ENCODE measurements around the gene CCL21. TPM values are rescaled to one million over a fixed set of nuclear protein-coding genes. Genes with fewer than 3 reads are reported as not detected.

Gene CCL21
- total and polyA plus RNA-seq, 2 of the 4 experiments (the other 2 are of a cell fraction) = not detected

DNA sequence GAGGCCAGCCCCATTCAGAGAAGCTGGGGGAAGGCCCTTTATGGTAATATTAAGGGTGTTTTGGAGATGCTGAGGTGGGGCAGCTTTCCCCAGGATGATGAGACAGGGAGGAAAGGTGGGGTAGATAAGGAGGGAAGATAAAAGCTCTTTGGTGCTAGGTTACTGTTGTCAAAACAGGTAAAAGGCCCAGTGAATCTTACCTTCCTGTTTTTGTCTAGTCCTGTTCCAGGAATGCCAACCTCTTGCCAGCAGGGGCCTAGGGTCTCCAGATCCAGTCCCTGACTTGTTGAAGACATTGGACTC lies 46.7 kb downstream of the CCL21 start:
- H3K4me3 ChIP-seq (ENCODE audit: insufficient read depth, low read depth, low read length) = no peak overlapping the region
- H2BK15ac ChIP-seq (ENCODE audit: low read depth, low read length) = no peak overlapping the region
- no peaks in the 10 kb centered on the region for H3K4me1 ChIP-seq (ENCODE audit: control insufficient read depth, insufficient read depth, low read length)
- H3K27ac ChIP-seq (ENCODE audit: insufficient read depth, low read length) = no peak overlapping the region
- peaks cover 7% of the 10 kb centered on the region for H4K20me1 ChIP-seq (ENCODE audit: insufficient read depth, low read length)
- CTCF ChIA-PET = interaction anchor here (0.6 kb wide), 1 partner anchor 370 kb away, joined by 3 read pairs; no protein-coding TSS in a partner anchor
- H3K18ac ChIP-seq (ENCODE audit: low read depth, low read length) = no peak overlapping the region
- no peak overlapping the region for H3K23ac ChIP-seq (ENCODE audit: low read depth, low read length)
- intact Hi-C loops (cut with micrococcal nuclease) (no loop called here), in situ Hi-C loops (cut with MboI; ENCODE audit: low sequenced_read_pairs) (no loop called here), dilution Hi-C loops (cut with HindIII; ENCODE audit: low sequenced_read_pairs, unreplicated experiment) (no loop called here)
- no peak overlapping the region for H3K4me2 ChIP-seq (ENCODE audit: low read depth, low read length)
- H3K9me1 ChIP-seq (ENCODE audit: insufficient read depth, low read length) = peaks cover 12% of the 10 kb centered on the region
- no peak for DNase-seq
- no peak overlapping the region for H3K4ac ChIP-seq (ENCODE audit: low read depth, low read length)
- no peak overlapping the region for H3K56ac ChIP-seq (ENCODE audit: extremely low read depth, insufficient read depth, low read length)
- no peak overlapping the region for H2BK5ac ChIP-seq (ENCODE audit: low read depth, low read length, poor library complexity, severe bottlenecking)
- H4K8ac ChIP-seq (ENCODE audit: low read depth in 2 of 2, low read length in 2 of 2) = no peak overlapping the region
- POLR2A ChIA-PET (ENCODE audit: unreplicated experiment) = no interaction called here
- H4K5ac ChIP-seq (ENCODE audit: low read depth, low read length) = no peak overlapping the region
- H2BK120ac ChIP-seq (ENCODE audit: low read depth, low read length) = no peak overlapping the region
- no TSS peak for BruUV-seq (replicated peaks)
- H2BK20ac ChIP-seq (ENCODE audit: low read depth, low read length) = no peak overlapping the region
- no peaks in the 10 kb centered on the region for H3K27me3 ChIP-seq (ENCODE audit: control insufficient read depth, insufficient read depth, low read length)
- H2AFZ ChIP-seq (replicated peaks; ENCODE audit: low read length, poor library complexity) = no peak overlapping the region
- no peak overlapping the region for H3K14ac ChIP-seq (replicated peaks; ENCODE audit: low read depth, low read length)
- no peak overlapping the region for H2AK5ac ChIP-seq (ENCODE audit: low read depth, low read length)
- TF ChIP-seq BHLHE40 (IDR thresholded peaks at IDR 0.05; ENCODE audit: low read depth, low read length) (no peak), SMC3 (IDR thresholded peaks at IDR 0.05; ENCODE audit: low read depth, low read length) (no peak), RAD21 (IDR thresholded peaks at IDR 0.05; ENCODE audit: low read length) (no peak)
- H3K79me1 ChIP-seq (ENCODE audit: low read depth in 1 of 2, low read length in 2 of 2) = peaks cover 19 to 21% of the 10 kb centered on the region in 2 experiments
- peaks cover 4% of the 10 kb centered on the region for H3K36me3 ChIP-seq (ENCODE audit: control insufficient read depth, insufficient read depth, low read length)
- H3K9me3 ChIP-seq (ENCODE audit: control insufficient read depth, insufficient read depth, low read length) = no peaks in the 10 kb centered on the region
- ATAC-seq (ENCODE audit: low read depth) = no peak
- no peak overlapping the region for H4K91ac ChIP-seq (ENCODE audit: insufficient read depth, low read depth, low read length)
- no peak overlapping the region for H3K9ac ChIP-seq (ENCODE audit: low read depth, low read length)
- no peak overlapping the region for H2AK9ac ChIP-seq (replicated peaks; ENCODE audit: low read depth, low read length, poor library complexity)

Measured in IMR-90 (cell line).